ENCODE data around the gene AGR2. TPM values are rescaled to one million over a fixed set of nuclear protein-coding genes. Genes with fewer than 3 reads are reported as not detected.

AGR2 gene
- total RNA-seq, 1 experiment from 2014 or later: 140 TPM

DNA sequence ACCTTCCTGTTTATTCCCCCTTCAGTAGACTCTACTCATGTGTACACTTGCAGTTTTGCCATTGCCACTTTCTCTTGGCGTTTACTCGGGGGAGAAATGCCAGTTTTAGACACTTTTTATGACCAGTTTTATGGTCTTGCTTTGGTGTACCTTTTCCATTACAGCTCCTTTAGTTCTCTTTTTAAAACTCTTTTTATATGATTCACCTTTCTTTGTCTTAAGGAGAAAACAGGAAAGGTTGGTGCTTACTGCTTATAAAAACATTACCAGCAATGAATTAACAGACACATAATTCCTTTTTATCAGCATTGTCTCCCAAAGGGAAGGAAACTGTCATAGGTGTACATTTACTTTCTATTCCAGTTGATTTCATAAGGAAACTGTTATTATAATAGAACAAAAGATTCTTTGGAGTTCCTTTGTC lies 39.4 kb downstream of the AGR2 start:
- Histone ChIP-seq H3K9me3 (ENCODE audit: low read length) (no peaks in the 10 kb centered on the region), H3K4me3 (ENCODE audit: low read length) (no peak overlapping the region), H3K36me3 (ENCODE audit: low read depth, low read length) (no peaks in the 10 kb centered on the region), H3K27me3 (ENCODE audit: low read length) (no peaks in the 10 kb centered on the region), H4K20me1 (ENCODE audit: low read length) (no peaks in the 10 kb centered on the region), H3K9me2 (replicated peaks; ENCODE audit: low read length) (no peaks in the 10 kb centered on the region), H3K27ac (ENCODE audit: low read length) (no peak overlapping the region), H3K79me2 (ENCODE audit: low read length) (peaks cover 29% of the 10 kb centered on the region), H3K4me1 (ENCODE audit: insufficient read depth, low read length) (no peaks in the 10 kb centered on the region; the same call in 1 of the 2 replicates), H3F3A (ENCODE audit: low read length, unreplicated experiment) (no peaks in the 10 kb centered on the region), H3K4me2 (ENCODE audit: low read length) (no peak overlapping the region), H3K9ac (ENCODE audit: low read length) (no peak overlapping the region), H2AFZ (ENCODE audit: low read length) (no peak overlapping the region)
- ChIA-PET POLR2A (ENCODE audit: unreplicated experiment) (no interaction called here), CTCF (interaction anchor here (0.6 kb wide), 1 partner anchor 21 kb away, joined by 4 read pairs; no protein-coding TSS in a partner anchor)
- no TSS peak for BruUV-seq (replicated peaks)
- intact Hi-C loops (cut with micrococcal nuclease): loop anchor here (5.0 kb wide), 1 partner anchor 53 kb away; no protein-coding TSS in a partner anchor
- no peak for DNase-seq
- peak; percentile 79 for ATAC-seq
- TF ChIP-seq EZH2phosphoT487 (IDR thresholded peaks at IDR 0.05; ENCODE audit: borderline replicate concordance, low read length) (no peak), EZH2 (IDR thresholded peaks at IDR 0.05; ENCODE audit: low read length, unreplicated experiment) (no peak)
- TF ChIP-seq, protein P1, sequence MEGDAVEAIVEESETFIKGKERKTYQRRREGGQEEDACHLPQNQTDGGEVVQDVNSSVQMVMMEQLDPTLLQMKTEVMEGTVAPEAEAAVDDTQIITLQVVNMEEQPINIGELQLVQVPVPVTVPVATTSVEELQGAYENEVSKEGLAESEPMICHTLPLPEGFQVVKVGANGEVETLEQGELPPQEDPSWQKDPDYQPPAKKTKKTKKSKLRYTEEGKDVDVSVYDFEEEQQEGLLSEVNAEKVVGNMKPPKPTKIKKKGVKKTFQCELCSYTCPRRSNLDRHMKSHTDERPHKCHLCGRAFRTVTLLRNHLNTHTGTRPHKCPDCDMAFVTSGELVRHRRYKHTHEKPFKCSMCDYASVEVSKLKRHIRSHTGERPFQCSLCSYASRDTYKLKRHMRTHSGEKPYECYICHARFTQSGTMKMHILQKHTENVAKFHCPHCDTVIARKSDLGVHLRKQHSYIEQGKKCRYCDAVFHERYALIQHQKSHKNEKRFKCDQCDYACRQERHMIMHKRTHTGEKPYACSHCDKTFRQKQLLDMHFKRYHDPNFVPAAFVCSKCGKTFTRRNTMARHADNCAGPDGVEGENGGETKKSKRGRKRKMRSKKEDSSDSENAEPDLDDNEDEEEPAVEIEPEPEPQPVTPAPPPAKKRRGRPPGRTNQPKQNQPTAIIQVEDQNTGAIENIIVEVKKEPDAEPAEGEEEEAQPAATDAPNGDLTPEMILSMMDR (conservative IDR thresholded peaks at IDR 0.05; ENCODE audit: low read depth, low read length): no peak

DNA sequence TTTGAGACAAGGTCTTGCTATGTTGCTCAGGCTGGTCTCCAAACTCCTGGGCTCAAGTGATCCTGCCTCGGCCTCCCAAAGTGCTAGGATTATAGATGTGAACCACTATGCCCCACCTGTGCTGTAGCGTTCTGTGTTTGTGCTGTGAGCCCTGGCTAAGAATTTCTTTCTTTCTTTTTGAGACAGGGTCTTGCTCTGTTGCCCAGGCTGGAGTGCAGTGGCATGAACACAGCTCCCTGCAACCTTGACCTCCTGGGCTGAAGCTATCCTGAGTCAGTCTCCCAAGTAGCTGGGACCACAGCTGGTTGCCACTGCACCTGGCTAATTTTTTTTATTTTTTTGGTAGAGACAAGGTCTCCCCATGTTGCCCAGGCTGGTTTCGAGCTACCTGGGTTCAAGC lies 39.9 kb downstream of the AGR2 start:
- H3K4me1 ChIP-seq (ENCODE audit: insufficient read depth, low read length): no peaks in the 10 kb centered on the region; the same call in 1 of the 2 replicates
- no peak overlapping the region for H3K4me3 ChIP-seq (ENCODE audit: low read length)
- H2AFZ ChIP-seq (ENCODE audit: low read length): no peak overlapping the region
- no peak overlapping the region for H3K27ac ChIP-seq (ENCODE audit: low read length)
- H3K9me2 ChIP-seq (replicated peaks; ENCODE audit: low read length): no peaks in the 10 kb centered on the region
- H3K27me3 ChIP-seq (ENCODE audit: low read length): no peaks in the 10 kb centered on the region
- no peaks in the 10 kb centered on the region for H3F3A ChIP-seq (ENCODE audit: low read length, unreplicated experiment)
- TF ChIP-seq EZH2phosphoT487 (IDR thresholded peaks at IDR 0.05; ENCODE audit: borderline replicate concordance, low read length) (no peak), EZH2 (IDR thresholded peaks at IDR 0.05; ENCODE audit: low read length, unreplicated experiment) (no peak)
- TF ChIP-seq, protein P1 (conservative IDR thresholded peaks at IDR 0.05; ENCODE audit: low read depth, low read length): no peak
- intact Hi-C loops (cut with micrococcal nuclease): loop anchor here (5.0 kb wide), 1 partner anchor 53 kb away; no protein-coding TSS in a partner anchor
- DNase-seq (no peak), ATAC-seq (no peak)
- no peak overlapping the region for H3K9ac ChIP-seq (ENCODE audit: low read length)
- BruUV-seq (replicated peaks): no TSS peak
- H3K36me3 ChIP-seq (ENCODE audit: low read depth, low read length): no peaks in the 10 kb centered on the region
- H4K20me1 ChIP-seq (ENCODE audit: low read length): no peaks in the 10 kb centered on the region
- CTCF ChIA-PET: interaction anchor here (0.6 kb wide), 1 partner anchor 21 kb away, joined by 4 read pairs; no protein-coding TSS in a partner anchor
- no peaks in the 10 kb centered on the region for H3K9me3 ChIP-seq (ENCODE audit: low read length)
- POLR2A ChIA-PET (ENCODE audit: unreplicated experiment): interaction anchor here (0.5 kb wide), 1 partner anchor 154 kb away, joined by 3 read pairs; no protein-coding TSS in a partner anchor
- peaks cover 33% of the 10 kb centered on the region for H3K79me2 ChIP-seq (ENCODE audit: low read length)
- H3K4me2 ChIP-seq (ENCODE audit: low read length): no peak overlapping the region

DNA sequence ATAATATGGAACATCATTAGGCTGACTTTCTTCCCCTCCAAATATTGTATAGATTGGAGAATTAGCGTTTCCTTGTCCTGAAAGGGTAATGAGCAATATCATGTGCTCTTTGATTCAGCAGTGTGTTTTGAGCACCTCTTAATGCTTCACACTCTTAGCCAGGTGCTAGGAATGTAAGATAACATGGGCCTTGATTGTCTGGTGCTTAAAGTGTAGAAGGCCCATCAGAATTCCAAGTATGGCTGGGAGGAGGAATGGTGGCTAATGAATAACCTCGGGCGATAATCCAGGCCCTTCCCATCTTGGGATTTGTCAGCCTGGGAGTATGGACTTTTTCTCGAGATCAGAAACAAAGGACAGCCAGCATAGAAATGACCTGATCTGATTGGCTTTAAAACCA lies 42.6 kb downstream of the AGR2 start:
- H2AFZ ChIP-seq (ENCODE audit: low read length): no peak overlapping the region
- intact Hi-C loops (cut with micrococcal nuclease): no loop called here
- POLR2A ChIA-PET (ENCODE audit: unreplicated experiment): no interaction called here
- no peaks in the 10 kb centered on the region for H4K20me1 ChIP-seq (ENCODE audit: low read length)
- H3K27ac ChIP-seq (ENCODE audit: low read length): no peak overlapping the region
- H3K4me1 ChIP-seq (ENCODE audit: insufficient read depth, low read length): no peaks in the 10 kb centered on the region; the same call in 1 of the 2 replicates
- H3K4me2 ChIP-seq (ENCODE audit: low read length): no peak overlapping the region
- TF ChIP-seq, protein P1 (conservative IDR thresholded peaks at IDR 0.05; ENCODE audit: low read depth, low read length): no peak
- TF ChIP-seq EZH2phosphoT487 (IDR thresholded peaks at IDR 0.05; ENCODE audit: borderline replicate concordance, low read length) (no peak), EZH2 (IDR thresholded peaks at IDR 0.05; ENCODE audit: low read length, unreplicated experiment) (no peak)
- no peaks in the 10 kb centered on the region for H3K36me3 ChIP-seq (ENCODE audit: low read depth, low read length)
- ATAC-seq (no peak), DNase-seq (no peak)
- H3K79me2 ChIP-seq (ENCODE audit: low read length): peaks cover 57% of the 10 kb centered on the region
- no peaks in the 10 kb centered on the region for H3K9me2 ChIP-seq (replicated peaks; ENCODE audit: low read length)
- BruUV-seq (replicated peaks): no TSS peak
- CTCF ChIA-PET: no interaction called here
- H3K27me3 ChIP-seq (ENCODE audit: low read length): no peaks in the 10 kb centered on the region
- H3K4me3 ChIP-seq (ENCODE audit: low read length): no peak overlapping the region
- H3K9me3 ChIP-seq (ENCODE audit: low read length): no peaks in the 10 kb centered on the region
- no peak overlapping the region for H3K9ac ChIP-seq (ENCODE audit: low read length)
- H3F3A ChIP-seq (ENCODE audit: low read length, unreplicated experiment): no peaks in the 10 kb centered on the region
